HUDEP-2 (cell line): Measurements from ENCODE around the gene ILKAP.

ENCODE experiments used
- DNase-seq, 76 experiments: peaks; one replicate each; lab custom pipeline; 2025; ENCODE audit not compliant: unreplicated experiment in 76 of 76; lab: John Stamatoyannopoulos, UW

The ILKAP gene

DNA sequence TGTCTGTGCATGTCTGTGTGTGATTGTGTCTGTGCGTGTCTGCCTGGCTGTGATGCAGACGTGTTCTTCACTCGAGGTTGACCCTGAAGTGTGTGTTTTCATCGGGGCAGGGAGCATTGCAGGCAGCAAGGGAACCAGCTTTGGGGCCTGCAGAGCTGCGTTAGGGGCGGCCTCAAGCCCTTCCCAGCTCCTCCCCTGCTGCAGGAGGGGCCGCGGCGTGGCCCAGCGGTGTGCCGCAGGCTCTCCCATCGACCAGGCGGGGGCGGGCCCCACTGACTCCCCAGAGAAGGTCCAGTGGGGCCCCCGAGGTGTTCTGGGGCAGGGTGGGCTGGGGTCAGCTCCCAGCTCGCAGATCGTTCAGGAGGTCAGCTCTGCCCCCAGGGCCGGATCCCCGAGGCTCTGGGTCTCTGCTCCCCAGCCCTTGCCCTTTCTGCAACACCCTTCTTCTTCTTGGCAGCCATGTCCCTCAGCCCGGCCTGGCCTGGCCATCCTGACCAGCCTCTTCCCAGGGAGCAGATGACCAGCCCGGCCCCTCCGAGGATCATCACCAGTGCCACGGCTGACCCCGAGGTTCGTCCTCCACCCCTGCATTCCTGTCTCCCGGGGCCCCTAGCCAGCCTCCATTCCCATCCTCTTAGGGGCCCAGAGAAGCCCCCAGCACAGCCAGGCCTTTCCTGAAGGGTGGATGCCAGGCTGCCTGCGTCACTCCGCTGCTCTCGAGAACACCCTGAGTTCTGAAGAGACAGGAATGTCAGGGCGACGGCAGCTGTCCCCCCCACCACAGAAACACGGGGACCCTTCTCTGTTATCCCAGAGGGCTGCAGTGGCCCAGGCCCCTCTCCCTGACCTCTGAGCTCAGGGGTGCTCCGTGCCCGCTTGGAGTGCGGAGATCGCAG, 76.1 kb downstream of the ILKAP start:
- DNase-seq = no peak

DNA sequence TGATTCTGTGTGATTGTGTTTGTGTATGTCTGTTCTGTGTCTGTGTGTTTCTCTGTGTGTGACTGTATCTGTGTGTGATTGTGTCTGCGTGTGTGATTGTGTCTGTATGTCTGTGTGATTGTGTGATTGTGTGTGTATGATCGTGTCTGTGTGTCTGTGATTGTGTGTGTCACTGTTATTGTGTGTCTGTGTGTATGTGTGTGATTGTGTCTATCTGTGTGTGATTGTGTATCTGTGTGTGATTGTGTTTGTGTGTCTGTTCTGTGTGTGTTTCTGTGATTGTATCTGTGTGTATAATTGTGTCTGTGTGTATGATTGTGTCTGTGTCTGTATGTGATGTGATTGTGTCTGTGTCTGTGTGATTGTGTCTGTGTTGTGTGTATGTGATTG, 76.7 kb downstream of the ILKAP start:
- no peak for DNase-seq

DNA sequence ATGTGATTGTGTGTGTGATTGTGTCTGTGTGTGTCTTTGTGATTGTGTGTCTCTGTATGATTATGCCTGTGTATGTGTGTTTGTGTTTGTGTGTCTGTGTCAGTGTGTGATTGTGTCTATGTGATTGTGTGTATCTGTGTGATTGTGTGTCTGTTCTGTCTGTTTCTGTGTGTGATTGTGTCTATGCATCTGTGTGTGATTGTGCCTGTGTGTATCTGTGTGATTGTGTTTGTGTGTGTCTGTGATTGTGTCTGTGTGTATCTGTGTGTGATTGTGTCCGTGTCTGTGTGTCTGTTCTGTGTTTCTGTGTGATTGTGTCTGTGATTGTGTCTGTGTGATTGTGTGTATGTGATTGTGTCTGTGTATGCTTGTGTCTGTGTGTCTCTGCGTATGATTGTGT, 77.2 kb downstream of the ILKAP start:
- DNase-seq = no peak

DNA sequence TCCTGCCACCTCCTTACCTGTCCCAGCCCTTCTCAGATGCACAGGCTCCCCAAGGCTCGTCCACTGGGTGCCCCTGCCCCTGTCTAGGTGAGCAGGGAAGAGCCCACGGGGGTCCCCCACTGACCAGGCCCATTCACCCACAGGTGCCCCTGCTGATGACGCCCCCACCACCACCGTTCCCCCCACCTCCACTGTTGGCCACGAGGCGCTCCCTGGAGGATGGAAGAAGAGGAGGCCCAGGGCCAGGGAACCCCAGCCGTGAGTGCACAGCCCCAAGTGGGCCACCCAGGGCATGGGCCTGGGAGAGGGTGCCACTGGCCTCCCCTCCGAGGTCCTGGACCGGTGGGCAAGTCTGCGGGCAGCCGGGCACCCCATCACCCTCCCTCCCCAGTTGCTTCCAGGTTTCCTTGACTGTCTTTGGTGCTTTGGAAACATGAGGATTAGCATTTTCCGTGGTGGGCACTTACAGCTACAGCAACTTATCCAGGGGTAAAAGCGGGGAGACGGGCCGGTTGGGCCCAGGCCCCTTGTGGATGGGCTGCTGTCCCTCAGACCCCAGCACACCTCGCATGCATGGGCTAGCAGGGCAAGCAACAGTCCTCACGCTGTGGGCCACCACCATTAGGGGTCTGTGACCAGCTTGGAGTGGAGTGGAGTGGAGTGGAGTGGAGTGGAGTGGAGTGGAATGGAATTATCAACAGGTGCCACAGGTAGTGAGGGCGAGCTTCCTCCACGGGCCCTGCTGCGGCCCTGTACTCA, 78.2 kb downstream of the ILKAP start:
- DNase-seq = no peak

DNA sequence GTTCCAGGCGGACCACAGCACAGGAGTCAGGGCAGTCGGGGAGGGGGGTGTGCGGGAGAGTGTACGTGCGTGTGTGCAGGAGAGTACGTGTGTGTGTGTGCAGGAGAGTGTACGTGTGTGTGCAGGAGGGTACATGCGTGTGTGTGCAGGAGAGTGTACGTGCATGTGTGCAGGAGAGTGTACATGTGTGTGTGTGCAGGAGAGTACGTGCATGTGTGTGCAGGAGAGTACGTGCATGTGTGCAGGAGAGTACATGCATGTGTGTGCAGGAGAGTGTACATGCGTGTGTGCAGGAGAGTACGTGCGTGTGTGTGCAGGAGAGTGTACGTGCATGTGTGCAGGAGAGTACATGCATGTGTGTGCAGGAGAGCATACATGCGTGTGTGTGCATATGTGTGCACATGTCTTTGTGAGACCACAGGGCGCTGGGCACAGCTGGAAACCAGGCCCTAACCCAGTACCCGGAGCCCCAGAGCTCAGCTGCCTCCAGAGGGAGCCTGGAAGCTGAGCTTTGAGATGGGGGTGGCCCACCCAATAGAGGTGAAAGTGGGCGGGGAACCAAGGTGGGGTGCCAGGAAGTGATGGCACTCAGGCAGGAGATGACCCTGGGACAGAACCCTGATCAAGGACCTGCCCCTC, 78.9 kb downstream of the ILKAP start:
- DNase-seq = no peak

DNA sequence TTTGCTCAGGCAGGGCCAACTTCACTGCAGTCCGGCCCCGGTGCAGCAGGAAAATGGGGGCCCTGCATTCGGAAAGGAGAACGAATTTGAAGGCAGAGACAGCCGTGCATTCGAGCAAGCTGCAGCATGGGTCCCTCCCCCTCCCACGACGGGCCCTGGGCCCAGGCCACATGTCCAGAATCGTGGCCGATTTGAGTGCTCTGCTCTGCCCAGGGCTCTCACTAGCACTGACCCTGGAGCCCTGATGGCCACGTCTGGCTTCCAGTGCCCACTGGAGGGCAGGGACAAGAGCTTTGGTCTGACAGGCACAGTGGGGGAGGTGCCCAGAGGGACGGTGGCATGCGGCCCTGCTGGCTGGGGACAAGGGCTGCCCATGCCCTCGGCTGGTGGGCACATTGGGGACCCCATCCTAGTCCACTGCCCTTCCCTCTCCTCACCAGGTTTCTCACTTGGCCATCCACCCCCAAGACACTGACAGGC, 79.5 kb downstream of the ILKAP start:
- DNase-seq = no peak

DNA sequence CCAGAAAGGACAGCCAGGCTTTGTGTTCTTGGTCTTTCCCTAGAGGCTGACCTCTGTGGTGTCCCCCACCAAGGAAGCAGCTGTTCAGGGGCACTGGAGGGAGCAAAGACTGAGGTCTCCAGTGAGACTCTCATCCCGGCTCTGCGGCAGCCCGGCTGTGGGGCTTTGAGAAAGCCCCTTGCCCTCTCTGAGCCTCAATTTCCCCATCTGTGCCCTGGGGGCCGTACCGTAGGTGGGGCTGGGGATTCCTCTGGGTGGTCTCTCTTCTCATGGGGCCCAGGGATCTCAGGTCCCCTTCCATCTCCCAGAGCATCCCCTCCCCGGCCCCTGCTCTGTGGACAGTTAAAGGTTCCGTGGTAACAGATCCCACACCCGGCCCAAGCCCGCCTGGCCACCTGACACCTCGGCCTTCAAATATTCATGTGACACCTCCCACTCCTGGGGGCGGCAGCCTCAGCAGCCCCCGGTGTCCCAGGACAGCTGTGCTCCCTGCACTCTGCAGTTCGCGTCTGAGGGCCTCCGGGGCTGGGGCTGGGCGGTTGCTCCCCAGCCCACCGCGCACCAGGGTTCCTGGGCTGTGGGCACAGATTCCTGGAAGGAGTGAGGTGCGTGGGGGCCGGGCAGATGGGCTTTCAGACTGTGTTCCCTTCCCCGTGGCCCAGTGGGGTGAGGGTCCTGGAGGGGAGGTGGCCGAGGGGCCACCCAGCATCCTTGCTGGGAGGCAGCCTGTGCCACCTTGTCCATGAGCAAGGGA, 80.1 kb downstream of the ILKAP start:
- DNase-seq = no peak

DNA sequence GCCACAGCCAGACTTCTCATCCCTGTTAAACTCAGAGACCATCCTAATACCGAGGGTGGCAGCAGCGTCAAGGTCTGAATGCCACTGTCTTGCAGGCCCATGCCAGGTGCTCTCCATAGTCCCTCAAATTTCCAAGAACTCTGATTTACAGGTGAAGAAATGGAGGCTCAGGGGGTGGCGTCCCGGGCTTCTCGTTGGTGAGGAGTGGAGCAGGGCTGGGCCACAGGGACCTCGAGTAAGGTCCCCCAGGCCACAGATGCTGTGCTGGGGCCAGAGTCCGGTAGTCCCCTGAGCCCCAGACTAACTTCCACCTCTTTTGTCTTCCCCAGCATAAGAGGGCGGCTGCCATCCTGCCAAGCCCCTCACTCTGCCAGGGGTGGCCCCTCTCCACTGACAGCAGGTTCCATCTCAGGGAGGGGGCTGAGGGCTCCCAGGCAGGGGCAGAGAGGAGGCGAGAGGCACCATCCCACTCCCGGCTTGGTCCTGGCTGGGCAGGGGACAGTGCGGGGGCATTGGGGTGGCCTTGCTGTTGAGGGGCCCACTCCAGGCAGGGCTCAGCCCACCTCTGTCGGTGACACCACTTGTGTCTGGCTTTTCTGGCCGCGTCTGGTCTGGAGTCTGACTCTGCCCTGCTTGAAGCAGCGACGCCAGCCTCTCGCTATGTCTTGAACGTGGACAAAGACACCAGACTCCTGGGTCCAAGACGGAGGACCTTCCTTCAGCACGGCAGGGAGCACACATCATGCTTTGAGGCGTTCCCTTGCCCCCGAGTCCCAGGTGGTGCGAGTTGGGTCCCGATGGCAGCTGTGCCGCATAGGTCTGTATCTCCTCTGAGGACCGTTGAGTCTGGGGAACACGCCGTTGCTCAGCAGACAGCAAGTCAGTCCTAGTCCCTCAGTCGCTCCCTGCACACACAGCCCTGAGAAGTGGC, 80.9 kb downstream of the ILKAP start:
- DNase-seq = no peak

DNA sequence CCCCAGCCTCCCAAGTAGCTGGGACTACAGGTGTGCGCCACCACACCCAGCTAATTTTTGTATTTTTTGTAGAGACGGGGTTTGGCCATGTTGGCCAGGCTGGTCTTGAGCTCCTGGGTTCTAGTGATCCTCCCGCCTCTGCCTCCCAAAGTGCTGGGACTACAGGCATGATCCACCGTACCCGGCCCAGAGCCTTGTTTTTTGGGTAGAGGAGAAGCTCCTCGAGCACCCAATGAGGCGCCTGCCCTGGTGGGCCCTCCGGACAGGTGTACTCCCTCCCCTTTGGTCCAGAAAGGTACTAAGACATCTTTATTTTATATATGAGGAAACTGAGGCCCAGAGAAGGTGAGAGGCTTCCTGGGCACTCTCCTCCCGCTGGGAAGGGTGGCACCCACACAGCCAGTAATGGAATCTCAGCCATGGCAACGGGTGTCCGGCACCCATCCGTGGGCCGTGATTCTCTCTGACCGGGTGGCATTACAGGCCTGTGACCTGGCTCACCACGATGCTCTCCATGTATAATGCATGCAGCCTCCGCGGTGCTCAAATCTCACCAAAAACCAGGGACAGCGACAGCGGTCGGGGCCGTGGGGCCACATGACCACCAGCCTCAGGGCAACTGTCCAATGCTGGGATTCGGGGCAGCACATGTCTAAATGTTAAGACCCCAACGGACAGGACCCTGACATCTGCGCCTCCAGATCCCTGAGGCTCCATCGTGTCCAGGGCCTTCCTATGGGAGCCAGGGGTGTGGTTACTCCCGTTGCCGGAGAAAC, 81.8 kb downstream of the ILKAP start:
- DNase-seq = no peak

DNA sequence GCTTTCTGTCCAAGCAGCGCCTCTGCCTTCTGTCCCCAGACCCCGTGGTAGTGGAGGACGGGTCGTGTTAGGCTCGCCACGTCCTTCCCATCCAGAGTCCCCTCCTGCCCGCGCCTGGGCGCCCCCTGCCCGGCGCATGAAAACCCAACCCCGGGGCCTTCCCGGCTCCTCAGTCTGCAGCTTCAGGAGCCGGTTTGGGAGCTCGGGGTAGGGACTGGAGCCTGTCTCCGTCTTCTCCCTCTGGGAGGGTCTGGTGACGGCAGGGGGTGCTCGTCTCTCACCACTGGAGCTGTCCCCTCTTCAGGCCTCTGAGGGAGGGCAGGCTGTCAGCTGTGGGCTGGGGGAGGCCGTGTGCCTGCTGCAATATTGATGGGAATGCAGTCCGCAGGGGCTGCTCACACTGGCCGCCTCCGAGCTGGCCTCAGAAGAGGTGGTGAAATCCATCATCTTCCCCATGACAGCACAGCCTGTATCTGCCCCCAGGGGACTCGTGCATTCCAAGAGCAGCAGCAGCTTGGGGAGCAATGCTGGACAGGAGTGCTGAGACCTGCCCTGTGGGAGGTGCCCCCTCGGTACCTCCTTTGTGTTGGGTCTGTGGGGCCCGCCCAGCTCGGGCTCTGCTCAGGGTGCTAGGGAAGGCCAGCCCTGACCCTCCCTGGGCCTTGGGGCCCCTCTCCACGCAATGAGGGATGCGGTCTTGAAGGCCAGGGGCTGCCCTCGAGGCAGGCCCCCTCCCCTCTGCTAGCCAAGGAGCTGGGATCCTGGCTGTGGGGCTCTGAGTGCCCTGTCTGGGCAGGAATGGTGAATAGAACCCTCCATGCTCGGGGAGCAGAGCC, 82.8 kb downstream of the ILKAP start:
- DNase-seq = no peak
